GM21576 (cell line): ENCODE measurements around the gene ECM2.

Experiments
- ATAC-seq: cut with Tn5 transposase; IDR thresholded peaks from one replicate; pipeline ENCODE4 v1.9.1; 2021; ENCODE audit warnings: mild to moderate bottlenecking, moderate library complexity; ENCODE audit not compliant: unreplicated experiment

Gene ECM2

DNA sequence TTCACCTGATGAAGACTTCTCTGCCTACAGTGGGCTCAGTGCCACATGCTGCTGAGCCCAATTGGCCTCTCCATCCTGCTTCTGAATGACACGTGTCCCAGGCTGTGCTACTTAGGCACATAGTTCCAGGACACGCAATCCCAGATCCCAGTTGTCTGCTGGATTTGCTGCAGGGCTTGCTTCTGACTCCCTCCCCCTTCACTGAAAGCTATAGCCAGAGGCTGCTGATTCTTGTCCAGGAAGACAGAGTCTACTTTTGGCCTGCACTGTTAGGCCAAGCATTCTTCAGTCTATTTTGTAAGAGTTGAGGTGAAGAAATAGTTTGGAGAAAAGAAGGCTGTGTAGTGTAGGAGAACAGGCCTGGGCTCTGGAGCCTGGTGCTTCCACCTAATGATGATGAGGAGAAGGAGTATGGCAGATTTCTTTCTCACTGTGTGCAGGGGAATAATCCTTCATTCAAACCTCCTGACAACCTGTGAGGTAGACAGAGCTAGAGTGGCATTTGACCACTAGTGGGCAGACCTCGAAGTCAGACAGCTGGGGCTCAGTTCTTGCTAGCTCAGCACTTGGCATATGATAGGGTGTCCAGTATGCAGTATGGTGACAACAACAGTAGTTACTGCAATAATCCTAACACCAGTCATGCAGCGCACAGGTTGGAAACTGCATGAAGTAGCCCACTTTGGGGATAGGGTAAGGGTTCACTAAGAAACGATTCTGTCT lies 34.0 kb downstream of the ECM2 start:
- ATAC-seq, result no peak

DNA sequence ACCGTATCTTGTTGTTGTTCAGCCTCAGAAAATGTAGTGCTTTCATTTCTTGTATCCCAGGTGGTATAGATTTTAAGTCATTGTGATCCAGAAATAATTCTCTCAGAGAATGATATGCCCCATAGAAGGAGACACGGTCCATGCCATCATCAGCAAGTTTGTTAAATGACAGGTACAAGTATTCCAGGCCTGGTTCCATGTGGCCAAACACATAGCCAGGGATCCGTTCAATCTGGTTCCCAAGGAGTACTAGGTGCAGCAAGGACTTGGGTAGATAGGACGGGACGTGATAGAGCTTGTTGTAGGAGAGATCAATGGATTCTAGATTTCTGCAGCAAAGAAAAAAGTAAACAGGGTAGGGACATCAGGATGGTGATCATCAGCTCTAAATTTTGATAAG lies 35.1 kb downstream of the ECM2 start:
- ATAC-seq, result no peak

DNA sequence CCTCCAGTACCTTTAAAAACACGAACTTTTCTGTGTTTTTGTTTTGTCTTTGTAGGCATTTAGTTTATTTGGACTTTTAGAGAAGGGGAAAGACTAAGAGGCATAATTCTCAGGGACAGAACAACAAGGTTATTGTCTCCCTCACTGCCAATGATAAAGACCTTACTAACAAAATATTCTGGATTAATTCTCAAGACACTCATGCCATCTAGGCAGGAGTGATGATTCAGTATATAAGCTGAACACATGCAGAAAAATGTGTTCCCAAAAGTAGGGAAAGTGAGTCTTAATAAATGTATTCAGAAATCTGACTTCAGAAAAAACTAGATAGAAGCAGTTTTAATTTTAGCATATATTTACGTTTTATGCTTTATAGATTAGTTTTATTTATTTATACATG lies 36.1 kb downstream of the ECM2 start:
- no peak for ATAC-seq

DNA sequence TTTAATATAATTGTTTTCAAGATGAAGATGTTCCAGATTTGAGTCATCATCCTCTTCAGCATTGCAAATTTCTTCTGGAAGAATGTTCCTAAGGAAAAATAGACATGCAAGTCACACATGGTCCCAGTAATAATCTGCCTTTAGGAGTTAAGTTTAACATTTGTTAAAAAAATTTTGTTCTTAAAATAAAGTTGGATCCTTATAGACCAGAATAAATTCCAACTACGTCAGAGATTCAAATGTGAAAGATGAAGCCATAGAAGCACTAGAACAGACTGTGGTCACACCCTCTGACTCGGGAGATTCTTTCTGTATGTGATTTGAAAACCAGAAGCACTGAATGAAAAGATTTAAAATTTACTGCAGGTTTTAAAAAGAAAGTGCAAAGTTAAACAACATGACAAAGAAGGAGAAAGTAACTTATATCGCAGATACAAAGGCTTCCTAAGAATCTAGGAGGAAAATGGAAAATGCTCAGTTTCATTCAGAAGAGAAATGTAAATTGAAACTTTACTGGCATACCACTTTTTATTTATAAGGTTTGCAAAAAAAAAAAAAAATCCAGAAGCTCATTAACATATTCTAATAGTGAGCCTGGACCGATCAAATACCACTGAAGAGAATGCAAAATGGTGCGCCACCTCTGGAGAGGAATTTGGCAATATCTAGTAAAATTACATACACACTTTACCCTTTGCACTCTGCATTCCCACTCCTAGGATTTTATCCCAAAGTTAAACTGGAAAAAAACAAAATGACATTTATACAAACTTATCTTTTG lies 39.2 kb downstream of the ECM2 start:
- ATAC-seq, result no peak

DNA sequence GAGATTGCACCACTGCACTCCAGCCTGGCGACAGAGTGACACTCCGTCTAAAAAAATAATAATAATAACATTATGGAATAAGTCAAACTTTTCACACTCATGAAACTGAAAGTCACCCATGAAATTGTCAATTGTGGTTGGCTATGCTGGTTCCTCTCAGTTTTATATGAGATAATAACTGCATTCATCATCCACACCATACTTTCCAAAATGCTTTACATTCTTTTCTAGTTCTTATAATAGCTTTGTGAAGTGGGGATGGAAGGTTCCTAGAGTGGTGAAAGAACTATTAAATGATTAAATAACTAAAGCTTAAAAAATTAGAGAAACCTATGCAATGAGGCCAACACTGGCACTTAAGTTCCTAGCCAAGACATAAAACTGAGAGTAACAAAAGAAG lies 40.9 kb downstream of the ECM2 start:
- no peak for ATAC-seq

DNA sequence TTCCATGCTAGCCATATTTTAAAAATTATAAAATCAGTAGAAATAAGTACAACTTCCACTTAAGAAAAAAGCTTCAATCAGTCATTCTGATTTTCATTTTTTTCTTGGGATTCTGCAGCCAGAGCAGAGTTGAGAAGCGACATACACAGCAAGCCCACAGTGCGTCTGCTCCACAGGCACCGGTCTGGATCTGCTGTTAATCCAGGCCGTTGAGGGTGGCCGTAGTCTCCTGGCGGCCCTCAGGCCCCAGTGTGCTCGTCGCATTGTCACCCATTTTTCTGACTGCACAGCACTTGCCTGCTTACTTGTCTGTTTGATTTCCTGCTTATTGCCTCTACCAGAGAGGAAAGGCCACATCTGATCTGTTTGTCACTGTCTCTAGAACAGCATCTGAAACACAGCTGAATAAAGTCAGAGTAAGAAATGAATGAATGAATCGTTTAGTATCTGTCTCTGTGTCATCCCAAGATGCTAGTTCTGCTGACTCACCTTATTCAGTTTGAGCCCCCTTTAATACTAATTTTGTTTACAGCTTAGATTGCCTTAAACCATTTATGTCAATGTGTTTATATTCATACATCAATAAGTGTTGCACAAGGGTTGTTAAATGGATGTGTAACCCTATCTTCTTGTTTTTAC lies 41.9 kb downstream of the ECM2 start:
- no peak for ATAC-seq

DNA sequence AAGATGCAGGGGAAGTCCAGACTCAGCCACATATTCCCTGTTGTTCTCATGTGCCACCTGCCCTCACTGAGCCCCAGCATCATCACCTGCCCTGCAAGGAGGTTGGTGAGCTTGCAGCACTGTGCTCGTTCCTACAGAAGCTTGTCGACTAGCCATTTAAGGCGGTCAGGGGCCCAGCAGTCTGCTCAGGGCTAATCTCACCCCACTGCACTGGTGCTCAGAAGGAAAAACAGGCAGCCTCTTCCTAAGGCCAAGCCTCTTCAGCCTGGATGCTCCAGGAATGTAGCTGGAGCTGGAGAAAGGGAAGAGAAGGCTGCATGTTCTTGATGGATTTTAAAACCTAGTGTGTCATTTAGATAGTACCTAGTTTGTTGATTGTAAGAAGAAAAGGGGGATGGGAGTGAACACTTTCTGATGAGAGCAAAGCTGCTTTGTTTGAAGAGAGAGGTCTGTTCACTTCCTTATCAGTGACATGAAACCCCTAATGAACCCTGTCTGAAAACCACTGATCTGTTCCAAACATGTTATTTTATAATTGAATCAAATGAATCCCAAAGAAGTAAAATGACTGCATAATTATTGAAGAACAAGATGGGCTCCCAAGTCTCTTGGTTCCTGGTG lies 42.9 kb downstream of the ECM2 start:
- ATAC-seq, result no peak

DNA sequence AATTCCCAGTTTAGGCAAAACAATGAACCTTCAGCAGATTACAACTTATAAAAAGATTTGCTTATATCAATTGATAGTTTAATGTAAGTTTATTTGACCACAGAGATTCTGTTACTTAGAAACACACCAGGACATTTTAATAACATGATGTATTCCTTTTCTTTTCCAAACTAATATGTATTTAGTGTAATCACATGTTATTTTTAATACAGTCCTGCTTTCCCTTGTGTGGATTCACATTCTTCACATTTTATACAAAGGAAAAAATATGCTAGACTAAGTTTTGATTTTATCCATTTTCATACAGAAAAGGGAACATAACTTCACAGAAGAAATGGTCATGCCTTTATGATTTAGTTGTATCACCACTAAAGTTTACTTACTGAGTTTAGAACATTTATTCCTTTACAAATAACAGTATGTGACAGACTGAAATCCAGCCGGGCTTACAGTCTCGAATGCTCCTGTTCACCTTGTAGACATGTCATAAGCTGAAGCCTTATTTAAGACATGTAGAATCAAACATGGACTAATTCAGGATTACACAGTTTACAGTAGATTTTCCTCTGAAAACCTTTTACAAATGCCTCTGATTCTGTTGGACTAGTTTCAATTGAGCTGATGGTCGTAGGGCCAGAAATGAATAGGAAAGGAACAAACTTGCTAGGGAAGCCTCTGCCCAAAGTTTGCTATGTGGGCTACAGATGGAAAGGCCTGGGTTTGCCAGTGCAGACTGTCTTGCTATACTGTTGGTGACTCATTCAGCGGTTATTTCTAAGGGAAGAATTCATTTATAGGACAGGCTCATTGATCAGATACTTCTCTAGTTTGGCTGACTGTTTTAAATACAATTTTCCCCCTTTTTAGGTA lies 46.9 kb downstream of the ECM2 start:
- ATAC-seq, result no peak

DNA sequence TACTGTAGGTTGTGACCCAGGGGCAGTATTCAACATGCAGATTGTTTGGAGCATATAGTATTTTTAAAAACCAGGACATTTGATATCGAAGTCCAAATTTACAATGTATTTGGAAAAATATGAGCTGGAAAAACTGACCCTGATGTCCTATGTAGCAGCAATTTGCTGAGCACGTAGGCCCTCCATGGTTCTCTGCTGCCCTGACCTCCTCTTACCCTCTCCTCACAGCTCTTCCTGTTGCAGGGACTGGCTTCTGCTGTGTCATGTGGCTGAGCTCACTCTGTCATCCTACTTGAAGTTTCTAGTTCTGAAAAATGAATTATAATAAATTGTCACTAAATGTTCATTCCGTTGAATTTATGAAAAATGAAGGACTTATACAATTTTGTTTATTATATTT lies 49.4 kb downstream of the ECM2 start:
- no peak for ATAC-seq

DNA sequence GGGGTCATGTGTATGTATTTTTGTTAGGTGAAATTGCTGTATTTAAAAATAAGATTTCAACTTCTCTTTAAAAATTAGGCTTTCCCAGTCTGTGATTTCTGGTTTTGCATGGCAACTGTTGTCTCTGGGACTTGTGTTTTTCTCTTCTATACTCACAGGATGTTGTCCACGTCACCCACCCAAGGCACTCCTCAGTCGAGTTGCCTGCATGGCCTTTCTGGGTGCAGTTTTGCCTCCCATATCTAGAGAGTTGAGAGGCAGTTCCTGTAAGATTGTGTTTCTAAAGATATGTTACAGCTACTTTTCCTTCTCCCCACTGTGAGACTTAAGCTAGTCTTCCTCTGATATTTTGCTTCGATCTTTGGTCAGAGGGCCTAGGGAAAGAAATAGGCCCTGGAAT lies 51.2 kb downstream of the ECM2 start:
- no peak for ATAC-seq

DNA sequence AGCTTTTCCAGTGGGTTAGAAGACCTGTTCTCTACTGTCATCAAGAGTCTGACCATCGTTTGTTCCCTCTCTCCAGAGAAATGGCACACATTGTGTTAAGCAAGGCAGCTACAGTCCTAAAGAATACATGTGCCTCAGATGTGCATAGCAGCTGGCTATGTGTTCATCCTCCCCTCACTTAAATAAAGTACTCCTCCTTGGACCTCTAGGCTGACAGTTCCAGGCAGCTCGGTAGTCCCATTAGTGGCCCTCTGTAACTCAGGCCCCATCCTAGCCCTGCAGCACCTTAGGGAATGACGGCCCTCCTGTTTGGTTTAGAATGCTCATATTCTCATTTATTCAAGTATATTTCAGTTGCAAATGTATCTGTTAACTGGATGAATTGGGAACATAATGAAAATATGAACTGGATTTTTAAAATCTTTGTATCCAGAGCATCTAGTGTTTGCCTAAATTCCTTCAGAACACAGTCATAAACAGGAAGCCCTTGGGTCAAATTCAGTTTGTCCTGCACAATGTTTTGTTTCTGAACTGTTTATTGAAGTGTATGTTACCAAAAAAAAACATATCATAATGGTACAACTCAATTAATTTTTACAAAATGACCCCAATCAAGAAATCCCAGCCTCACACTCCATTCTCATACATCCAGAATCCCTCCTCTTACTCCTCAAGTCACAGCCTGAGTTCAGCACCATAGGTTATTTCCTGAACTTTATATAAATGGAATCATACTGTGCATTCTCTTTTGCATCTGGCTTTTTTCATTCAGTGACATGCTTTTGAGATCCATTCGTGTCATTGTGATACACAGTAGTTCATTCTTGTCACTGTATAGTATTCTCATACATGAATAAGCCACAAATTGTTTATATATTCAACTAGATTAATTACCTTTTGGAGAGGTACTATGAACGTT lies 51.9 kb downstream of the ECM2 start:
- ATAC-seq, result no peak

DNA sequence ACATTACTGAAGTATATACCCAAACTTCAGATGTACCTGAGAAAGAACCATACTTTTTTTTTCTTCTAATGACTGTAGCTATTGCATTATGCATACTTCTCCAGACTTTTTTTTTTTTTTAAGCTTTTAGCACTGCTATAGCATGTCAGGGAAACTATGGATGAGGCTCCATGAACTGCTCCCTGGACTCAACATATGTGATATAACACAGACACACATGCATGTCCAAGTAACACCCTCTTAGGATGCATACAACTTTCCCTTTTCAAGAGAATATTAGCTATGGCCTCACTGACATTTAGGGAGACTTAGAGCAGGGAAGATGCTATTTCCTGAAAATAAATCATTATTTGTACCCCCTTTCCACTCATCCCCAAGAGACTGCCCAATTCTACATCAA lies 53.0 kb downstream of the ECM2 start:
- no peak for ATAC-seq

DNA sequence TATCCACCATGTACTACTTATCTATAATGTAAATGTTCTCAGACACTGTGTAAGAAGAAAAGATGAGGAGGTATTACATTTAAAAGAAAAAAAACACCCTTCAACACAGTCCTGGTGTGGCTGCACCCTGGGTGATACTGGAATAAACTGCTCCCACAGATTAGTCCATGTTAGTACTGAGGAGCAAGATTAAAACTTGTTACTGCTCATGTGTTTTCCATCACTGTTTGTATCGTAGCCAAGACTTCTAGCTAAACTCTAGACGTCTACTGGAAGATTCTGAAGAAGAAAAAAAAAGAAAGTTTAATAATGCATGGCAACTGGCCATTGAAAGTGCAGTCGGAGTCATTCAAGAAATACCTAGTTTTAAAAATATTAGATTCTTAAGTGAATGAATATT lies 53.5 kb downstream of the ECM2 start, which contains the start of gene ASPN:
TSS of gene ASPN (minus strand) at position 178 of the 400 bp plus-strand sequence.
- ATAC-seq, result no peak

DNA sequence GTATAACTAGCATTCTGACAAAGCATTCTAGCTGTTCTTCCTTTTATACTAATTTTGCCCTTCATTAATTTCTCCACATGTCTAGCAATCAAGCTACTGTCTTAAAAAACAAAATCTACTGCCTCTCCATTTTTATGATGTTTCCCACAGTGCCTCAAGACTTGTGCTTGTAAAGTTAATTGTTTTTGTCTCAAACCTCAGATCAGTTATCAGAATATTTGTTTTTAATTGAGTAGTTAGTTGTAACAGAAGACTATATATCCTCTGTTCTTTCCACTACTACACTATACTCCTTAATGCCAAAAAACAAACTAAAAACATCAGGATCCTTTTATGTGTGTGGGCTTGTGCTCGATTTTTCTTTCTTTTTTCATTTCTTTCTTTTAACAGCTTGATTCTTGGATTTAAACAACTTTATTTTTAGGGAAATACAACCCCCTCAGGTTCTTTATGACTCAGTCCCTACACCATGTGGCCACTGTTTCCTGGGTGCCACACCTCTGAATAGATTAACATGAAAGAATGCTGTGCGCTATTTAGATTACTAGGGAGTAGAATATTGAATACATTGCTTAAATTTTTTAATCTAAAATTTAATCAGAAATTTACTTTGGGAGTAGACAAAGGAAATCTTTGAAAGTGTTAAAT lies 54.7 kb downstream of the ECM2 start:
- ATAC-seq, result no peak

DNA sequence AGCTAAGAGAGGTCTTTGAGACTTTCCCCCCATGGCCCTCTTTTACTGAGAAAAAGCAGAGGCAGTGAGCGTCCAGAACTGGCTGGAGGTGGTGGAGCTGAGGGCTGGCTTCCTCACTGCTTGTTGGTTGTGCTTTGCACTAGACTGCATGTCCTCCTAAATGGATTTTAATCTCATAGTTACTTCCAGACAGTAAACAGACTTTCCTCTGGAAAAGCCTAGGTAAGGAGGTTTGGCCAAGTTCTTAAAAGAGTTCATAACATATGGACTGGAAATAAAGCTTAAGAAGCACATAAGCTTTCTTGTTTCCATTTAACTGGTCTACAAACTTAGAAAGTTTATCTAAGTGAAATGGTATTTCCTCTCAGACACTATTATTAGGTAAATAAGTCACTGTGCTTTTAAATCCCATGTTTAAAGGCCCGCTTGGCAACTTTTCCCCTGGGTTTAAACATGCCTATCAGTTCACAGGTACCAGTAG lies 55.5 kb downstream of the ECM2 start:
- ATAC-seq, result no peak

DNA sequence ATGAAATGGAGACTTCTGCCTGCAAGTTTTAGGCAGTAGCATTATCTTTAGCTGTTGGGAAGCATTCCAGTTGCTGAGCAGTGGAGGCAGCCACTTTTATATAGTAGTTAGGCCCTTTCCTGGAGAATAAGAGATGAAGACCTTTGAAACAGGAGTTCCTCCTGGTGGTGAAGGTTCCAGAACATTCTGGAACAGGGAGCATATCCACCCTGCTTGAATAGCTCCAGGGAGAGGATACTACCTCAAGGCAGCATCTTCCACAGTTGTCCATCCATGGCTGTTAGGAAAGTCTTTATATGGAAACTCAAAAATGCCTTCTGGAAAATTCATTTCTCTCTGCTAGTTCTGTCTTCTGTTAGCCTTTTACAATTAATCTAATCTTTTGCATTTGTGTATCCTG lies 56.4 kb downstream of the ECM2 start:
- no peak for ATAC-seq

DNA sequence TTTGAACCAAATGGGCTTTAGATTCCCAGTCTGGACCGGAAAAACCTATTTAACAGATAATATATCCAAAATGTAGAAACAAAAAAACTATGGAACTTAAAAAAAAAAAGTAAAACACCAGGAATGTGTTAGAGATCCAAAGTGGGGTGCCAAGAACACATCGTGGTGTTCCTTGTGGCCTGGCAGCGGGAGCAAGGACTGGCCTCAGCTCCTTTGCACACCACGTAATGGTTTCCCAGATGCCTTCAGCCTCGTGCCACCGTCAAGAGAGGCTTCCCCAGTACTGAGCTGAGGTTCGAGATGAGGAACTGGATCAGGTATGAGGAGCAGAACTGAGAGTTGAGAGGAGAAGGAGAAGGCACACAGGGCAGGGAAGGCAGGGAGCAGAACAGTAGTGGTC lies 57.0 kb downstream of the ECM2 start:
- no peak for ATAC-seq

DNA sequence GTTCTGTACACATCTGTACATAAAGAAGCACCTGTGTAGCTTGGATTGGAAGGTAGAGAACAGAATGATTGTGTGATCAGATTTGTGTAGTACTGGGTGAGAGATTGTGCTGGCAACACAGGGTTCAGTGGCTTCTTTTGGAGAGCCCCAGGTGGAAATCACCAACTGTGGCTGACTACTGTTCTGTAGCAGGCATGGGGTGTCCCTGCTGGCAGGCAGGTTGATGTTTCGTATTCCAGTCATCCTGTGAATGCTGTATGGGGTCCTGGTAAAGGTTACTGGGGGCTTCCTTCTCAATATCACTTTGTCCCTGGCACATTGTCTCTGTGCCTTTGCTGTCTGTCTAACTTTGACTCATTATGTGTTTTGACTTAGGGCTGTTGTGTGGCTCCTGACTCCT lies 58.8 kb downstream of the ECM2 start:
- no peak for ATAC-seq

DNA sequence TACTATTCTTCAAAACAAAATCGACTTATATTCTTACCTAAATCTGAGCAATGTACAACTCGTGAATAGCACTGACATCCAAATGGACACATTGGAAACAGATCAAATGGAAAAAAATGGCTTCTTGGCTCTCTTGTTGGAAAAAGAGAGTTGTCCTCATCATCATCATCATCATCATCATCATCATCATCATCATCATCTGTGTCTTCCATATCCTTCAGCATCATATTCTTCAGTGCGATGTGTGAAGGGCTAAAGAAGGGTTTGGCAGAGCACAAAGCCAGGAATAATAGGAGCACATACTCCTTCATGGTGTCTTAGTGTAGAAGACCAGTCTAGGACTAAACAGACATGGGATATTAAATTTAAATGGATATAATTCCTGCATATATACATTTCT lies 61.2 kb downstream of the ECM2 start:
- ATAC-seq, result no peak
